GM15510 (cell line): ENCODE data around the gene ZNF541.

Source experiments
- POLR2A ChIP-seq: IDR thresholded peaks from 3 replicates; pipeline ENCODE4 v1.6.1; 2011; ENCODE audit warnings: borderline replicate concordance; ENCODE audit not compliant: insufficient read length; ENCODE audit errors: extremely low read depth

Gene ZNF541

DNA sequence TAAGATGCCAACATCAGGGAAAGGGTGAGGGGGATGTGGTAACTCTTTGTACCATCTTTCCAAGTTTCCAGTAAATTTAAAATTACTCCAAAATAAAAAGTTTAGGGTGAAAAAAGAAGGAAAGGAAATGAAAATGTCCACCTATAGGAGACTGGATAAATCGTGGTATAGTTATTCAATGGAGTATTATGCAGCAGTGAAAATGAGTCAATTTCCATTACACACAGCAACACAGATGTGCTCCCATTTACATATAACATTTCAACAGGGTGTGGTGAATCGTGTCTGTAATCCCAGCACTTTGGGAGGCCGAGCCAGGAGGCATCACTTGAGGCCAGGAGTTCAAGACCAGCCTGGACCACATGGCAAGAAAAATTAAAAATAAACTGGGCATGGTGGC is 7.4 kb upstream of the ZNF541 start:
- no peak for TF ChIP-seq POLR2A

DNA sequence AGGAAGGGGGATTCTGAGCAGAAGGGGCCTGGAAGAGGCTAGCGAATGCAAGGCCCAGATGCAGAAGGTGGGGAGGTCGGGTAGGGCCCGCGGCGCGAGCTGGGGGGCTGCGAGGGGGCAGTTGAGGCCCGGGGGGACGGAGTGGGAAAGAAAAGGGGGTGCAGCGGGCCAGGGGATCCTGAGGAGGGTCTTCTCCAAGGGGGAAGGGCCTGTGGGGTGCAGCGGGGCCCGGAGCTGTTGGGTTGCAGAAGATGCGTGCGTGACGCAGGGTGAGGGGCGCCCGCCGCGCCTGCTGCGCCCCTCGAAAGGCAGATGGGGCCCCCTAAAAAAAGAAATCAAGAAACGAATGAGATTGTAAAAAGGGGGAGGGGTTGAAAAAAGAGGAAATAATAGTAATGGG is 313 bp downstream of the ZNF541 start:
- no peak for TF ChIP-seq POLR2A

DNA sequence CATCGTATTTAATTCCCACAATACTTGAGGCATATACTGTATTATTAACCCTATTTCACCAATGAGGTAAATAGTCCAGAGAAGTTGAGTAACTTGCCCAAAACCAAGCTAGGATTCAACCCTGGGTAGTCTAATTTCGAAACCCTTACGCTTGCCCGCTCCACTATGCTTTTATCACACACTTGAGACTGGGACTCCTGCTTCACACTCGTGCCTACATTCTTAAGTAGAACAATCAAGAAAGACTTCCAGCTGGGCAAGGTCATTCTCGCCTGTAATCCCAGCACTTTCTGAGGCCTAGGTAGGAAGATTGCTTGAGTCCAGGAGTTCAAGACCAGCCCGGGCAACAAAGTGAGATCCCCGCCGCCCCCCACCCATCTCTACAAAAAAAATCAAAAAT is 3.6 kb downstream of the ZNF541 start:
- TF ChIP-seq POLR2A: no peak

DNA sequence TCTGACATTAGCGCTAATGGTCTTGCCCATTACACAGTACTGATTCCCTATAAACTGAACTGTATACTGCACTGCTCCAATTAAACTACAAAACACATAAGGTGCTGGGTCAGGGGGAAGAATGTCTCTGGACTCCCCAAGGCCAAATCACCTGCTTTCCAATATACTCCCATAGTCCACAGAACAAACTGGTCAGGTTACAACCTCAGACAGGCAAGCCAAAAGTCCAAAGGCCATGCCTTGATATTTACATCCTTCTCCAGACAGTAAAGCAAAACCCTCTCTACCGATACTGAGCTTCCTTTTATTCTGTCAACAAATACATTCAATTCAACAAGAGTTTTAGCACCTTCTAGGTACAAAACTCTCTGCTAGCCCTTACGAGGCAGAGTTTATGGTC is 8.9 kb downstream of the ZNF541 start:
- no peak for TF ChIP-seq POLR2A

DNA sequence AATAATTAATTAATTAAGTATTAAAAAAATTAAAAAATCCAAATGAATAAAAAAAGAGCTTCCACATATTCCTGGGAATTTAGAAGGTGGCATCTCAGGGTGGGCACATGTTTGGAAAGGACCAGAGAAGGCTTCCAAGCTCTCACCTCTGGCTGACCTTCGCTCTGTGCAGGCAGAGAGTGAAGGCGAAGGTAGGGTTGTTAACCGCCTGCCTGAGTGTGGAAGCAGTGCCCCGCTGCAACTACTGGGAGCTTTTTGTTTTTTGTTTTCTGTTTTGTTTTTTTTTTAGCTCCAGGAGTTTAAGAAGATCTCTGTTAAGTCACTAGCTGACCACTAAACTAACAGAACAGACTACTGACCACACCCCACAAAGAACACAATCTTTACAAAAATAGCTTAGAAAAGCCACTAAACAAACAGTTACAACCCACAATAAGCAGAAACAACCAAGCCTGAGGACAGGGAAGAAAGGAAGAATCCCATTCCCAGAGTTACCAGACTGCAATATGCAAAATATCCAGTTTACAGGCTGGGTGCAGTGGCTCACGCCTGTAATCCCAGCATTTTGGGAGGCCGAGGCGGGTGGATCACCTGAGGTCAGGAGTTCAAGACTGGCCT is 11.4 kb downstream of the ZNF541 start:
- TF ChIP-seq POLR2A: no peak

DNA sequence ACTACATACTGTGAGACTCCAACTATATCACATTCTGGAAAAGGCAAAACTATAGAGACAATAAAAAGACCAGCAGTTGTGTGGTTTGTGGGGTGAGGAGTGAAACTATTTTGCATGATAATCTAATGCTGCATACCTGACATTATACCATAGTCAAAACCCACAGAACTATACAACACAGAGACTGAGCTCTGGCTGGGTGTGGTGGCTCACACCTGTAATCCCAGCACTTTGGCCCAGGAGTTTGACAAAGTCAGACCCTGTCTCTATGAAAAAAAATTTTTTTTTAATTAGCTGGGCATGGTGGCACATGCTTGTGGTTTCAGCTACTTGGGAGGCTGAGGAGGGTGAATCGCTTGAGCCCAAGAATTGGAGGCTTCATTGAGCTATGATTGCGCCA is 11.9 kb downstream of the ZNF541 start:
- no peak for TF ChIP-seq POLR2A

DNA sequence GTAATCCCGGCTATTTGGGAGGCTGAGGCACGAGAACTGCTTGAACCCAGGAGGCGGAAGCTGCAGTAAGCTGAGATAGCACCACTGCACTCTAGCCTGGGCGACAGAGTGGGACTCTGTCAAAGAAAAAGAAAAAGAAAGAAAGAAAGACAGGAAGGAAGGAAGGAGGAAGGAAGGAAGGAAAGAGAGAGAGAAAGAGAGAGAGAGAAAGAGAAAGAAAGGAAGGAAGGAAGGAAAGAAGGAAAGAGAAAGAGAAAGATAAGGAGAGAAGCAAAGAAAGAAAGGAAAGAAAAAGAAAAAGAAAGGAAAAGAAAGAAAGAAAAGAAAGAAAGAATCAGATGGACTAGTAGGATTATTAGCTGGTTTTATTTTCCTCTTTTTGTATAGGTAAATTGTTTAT is 22.8 kb downstream of the ZNF541 start:
- TF ChIP-seq POLR2A: no peak

DNA sequence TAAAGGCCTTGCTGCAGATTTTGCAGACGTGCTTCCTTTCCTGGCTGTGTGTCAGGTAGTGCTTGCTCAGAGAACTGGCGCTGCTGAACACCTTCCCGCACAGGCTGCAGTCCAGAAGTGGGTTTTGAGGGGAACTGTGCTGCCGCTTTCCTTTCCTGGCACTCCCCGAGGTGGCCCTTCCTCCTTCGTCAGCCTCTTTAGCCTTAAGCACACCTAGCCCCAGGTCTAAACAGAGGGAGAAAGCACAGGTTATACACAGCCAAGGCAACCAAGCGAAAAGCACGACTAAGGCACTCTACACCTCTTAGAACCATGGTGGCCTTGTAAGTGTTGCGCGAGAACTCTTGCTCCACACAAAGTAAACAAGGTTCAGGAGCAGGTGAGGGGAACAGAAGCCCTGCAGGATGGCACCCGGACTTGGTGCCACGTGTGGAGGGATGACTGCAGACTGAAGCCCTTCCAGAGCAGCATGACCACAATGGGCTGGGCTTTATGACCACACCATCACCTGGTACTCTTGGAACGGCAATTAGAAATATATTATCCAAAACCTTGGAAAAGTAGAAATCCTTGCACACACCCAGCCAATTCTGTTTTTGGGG is 23.6 kb downstream of the ZNF541 start:
- no peak for TF ChIP-seq POLR2A

DNA sequence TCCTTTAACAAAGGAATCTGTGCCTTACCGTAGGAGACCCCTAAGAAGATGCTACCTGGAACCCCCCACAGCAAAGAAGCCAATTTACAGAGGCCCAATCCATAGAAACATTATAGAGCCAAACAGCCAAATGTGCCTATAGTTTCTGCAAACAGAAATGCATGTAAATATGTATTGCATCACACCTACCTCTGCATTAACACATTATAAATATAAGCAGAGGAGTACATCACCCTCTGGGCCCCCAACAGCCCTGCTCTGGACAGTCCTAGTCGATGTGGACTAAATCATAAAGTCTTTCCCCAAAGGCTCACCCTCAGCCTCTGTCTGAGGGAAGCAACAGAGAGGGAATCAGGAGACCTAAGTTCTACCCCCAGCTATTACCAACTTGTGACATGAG is 25.7 kb downstream of the ZNF541 start:
- TF ChIP-seq POLR2A: no peak

DNA sequence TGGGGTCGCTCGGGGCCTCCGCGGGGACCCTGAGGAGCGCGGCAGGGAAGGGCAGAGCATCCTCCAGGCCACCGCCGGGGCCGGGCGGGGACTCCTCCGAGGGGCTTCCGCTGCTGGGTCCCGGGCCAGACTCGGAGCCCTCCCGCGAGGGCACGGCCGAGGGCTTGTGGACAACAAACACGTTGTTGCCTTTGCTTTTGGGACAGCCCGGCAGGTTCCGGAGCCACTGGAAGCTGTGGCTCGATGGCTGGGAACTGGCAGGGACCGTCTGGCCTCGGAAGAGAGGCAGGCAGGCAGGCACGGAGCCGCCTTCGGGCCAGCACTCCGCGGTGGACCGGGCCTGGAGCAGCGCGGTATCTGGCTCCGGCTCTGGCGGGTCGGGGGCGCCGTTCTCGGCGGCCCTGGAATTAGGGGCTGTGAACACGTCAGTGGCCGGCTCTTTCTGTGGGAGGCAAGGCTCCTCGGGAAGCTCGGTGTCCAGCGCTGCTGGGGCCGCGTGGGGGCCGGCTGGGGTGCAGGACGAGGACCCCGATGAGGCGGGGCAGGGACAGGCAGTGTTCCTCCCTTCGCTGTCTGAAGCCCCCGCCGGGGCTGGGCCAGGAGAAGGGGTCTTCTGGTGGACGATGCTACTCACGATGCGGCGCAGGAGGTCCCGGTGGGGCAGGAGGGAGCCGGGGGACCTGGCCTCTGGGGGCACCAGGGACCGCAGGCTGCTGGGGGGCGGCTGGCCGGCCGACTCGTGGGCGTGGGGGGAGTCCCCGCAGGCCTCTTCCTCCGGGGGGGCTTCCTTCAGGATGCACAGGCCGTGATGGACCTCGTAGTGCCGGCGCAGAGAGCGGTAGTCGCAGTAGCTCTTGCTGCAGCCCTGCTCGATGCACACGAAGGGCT is 27.6 kb downstream of the ZNF541 start:
- no peak for TF ChIP-seq POLR2A

DNA sequence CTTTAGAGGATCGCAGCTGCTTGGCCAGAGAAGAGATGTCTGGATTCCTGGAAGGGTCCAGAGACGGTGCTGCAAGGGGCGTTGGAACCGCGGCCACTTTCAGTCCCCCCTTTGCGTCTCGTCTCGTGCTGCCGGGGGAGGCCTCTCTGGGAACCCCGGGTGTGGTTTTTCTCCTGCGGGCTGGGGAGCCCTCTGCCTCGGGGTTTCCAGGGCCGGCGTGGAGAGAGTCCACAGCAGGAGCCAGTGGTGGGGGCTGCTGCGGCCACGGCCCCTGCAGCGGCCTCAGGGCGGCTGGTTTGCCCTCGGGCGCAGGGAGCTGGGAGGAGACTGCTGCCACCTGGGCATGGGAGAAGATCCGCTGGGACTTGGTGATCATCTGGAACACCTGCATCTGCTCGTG is 28.5 kb downstream of the ZNF541 start:
- TF ChIP-seq POLR2A: no peak

DNA sequence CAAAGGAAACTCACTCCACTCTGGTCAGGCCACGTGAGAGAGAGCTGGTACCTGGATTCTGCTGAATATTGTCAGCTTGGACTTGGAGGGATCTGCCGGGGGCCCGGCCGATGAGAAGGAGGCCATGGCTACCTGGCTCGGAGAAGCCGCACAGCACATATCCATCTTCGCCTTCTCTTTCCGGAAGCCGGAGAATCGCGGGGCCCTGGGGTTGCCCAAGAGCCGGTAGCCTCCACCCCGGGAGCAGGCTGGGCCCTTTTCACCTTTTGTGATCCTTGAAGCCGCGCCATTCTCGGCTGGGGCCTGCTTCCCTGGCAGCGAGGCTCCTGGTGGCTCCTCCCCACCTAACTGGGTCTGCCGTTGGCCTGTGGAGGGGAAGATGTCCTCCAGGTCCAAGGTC is 28.9 kb downstream of the ZNF541 start:
- TF ChIP-seq POLR2A: no peak

DNA sequence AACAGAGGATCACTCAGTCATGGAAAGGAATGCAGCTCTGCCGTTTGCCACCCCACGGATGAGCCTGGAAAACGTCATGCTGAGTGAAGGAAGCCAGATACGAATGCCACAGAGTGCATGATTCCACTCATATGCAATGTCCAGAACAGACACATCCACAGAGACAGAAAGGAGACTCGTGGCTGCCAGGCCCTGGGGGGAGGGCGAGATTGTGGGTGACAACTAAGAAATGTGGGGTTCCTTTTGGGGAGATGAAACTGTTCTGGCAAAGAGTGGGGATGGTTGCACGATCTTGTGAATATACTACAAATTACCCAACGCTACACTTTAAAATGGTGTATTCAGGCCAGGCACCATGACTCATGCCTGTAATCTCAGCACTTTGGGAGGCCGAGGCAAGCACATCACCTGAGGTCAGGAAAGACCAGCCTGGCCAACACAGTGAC is 30.9 kb downstream of the ZNF541 start:
- TF ChIP-seq POLR2A: no peak

DNA sequence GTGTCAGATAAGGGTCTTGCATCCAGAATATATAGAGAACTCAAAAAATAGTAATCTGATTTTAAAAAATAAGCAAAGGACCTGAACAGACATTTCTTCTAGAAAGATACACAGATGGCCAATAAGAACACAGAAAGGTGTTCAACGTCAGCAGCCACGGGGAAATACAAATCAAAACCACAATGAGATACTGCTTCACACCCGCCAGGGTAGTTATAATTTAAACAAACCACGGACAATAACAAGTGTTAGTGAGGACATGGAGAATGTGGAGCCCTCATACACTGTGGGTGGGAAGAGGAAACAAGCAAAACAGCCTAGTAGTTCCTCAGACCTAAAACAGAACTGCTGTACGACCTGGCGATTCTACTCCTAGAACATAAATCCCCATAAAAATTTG is 31.4 kb downstream of the ZNF541 start:
- TF ChIP-seq POLR2A: no peak

DNA sequence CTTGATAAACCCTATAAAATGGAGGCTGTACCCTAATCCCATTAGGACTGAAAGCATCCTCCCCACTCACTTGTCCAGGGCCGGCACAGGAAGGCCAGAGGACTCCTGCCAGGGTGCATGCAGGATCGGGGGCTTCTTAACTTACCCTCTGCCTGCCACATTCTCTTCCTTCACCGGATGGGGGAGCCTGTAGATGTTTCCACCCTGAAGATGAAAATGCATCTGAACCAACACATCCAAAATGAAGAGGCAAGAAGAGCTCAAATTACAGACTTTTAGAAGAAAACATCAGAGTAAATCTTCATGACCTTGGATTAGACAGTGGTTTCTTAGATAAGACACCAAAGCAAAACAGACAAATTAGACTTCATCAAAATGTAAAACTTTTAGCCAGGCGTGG is 32.2 kb downstream of the ZNF541 start:
- TF ChIP-seq POLR2A: no peak
